SK-N-MC (cell line): ENCODE measurements around the gene ESYT1.

Source experiments
- EZH2 ChIP-seq: fragments of 200-600 bp; sonication (generic); IDR thresholded peaks from one replicate; pipeline ENCODE4 v1.6.1; 2017; ENCODE audit warnings: antibody characterized with exemption
- POLR2AphosphoS5 ChIP-seq: IDR thresholded peaks from 2 replicates; pipeline ENCODE4 v1.6.1; 2012; ENCODE audit warnings: mild to moderate bottlenecking, low read depth, low read length, borderline replicate concordance

DNA sequence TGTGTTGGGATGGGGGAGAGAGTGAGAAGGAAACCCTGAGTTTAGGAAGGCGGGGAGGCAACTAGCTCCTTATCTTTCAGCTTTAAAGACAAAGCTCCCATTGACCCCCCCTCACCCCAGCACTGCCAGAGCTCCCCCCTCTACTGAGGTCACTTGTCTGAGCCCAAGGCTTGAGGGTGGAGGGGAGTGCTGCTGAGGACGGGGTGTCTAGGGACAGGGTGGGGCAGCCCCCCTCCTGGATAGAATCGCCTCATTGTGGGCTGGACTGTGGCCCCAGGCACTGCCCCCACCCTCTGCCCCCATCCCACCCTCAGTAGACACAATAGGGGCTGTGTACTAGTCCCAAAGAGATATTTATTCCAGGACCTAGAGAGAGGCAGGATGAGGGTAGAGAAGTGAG lies 45.1 kb upstream of the ESYT1 start:
- TF ChIP-seq POLR2AphosphoS5, result no peak
- no peak for TF ChIP-seq EZH2
